ENCODE data around the gene CSNK1A1. TPM values are rescaled to one million over a fixed set of nuclear protein-coding genes. Genes with fewer than 3 reads are reported as not detected.
"Not testable (repeated sequence)": the region's sequence is repeated elsewhere in the genome, so short reads cannot be mapped to it uniquely, and the experiment has no call there.

The CSNK1A1 gene
- total RNA-seq, 2 donors from 2014 or later = 192 to 212 TPM

GRCh38 chr5:149537374-149537975 is 13.8 kb downstream of the CSNK1A1 start:
- peaks cover 8% of the 10 kb centered on the region for H3K36me3 Mint-ChIP-seq (ENCODE audit: low read depth)
- DNase-seq = no peak
- ATAC-seq = no peak
- H3K4me3 Mint-ChIP-seq = no peak overlapping the region
- H3K27me3 Mint-ChIP-seq = no peaks in the 10 kb centered on the region
- no peaks in the 10 kb centered on the region for H3K9me3 ChIP-seq (ENCODE audit: control insufficient read depth, low read length, poor library complexity, severe bottlenecking)
- no peak overlapping the region for H3K27ac Mint-ChIP-seq
- peaks cover 55% of the 10 kb centered on the region for H3K4me1 Mint-ChIP-seq

- H3K9me3 ChIP-seq (ENCODE audit: control insufficient read depth, low read length, poor library complexity, severe bottlenecking); H3K36me3 Mint-ChIP-seq (ENCODE audit: low read depth); H3K27me3 Mint-ChIP-seq; ATAC-seq; DNase-seq: not testable (repeated sequence)
- Mint-ChIP-seq H3K4me1 (peaks cover 52% of the 10 kb centered on the region), H3K4me3 (peak overlapping the region; percentile 7), H3K27ac (peak overlapping the region; percentile 39)
These were observed 15.5 kb downstream of the CSNK1A1 start for GRCh38 chr5:149535787-149536186.

- H3K9me3 ChIP-seq (ENCODE audit: control insufficient read depth, low read length, poor library complexity, severe bottlenecking) = no peaks in the 10 kb centered on the region
- DNase-seq = no peak
- Mint-ChIP-seq H3K36me3 (ENCODE audit: low read depth) (peaks cover 13% of the 10 kb centered on the region), H3K27ac (peak overlapping the region; percentile 83), H3K4me1 (peaks cover 68% of the 10 kb centered on the region), H3K27me3 (no peaks in the 10 kb centered on the region), H3K4me3 (no peak overlapping the region)
- ATAC-seq = no peak
These were observed 18.8 kb downstream of the CSNK1A1 start for GRCh38 chr5:149532413-149532812.

GRCh38 chr5:149529463-149529862 is 21.8 kb downstream of the CSNK1A1 start:
- Mint-ChIP-seq H3K4me3 (peak overlapping the region; percentile 59), H3K27me3 (no peaks in the 10 kb centered on the region), H3K36me3 (ENCODE audit: low read depth) (peaks cover 8% of the 10 kb centered on the region), H3K4me1 (peaks cover 62% of the 10 kb centered on the region), H3K27ac (peak overlapping the region; percentile 91)
- no peaks in the 10 kb centered on the region for H3K9me3 ChIP-seq (ENCODE audit: control insufficient read depth, low read length, poor library complexity, severe bottlenecking)
- no peak for ATAC-seq
- DNase-seq = no peak

GRCh38 chr5:149528281-149529060 is 22.8 kb downstream of the CSNK1A1 start:
- Mint-ChIP-seq H3K36me3 (ENCODE audit: low read depth) (peaks cover 10% of the 10 kb centered on the region), H3K27me3 (no peaks in the 10 kb centered on the region)

GRCh38 chr5:149526845-149527590 is 24.2 kb downstream of the CSNK1A1 start:
- no peaks in the 10 kb centered on the region for H3K9me3 ChIP-seq (ENCODE audit: control insufficient read depth, low read length, poor library complexity, severe bottlenecking)
- ATAC-seq (no peak), DNase-seq (no peak)
- H3K4me1 Mint-ChIP-seq = peaks cover 59% of the 10 kb centered on the region
- H3K27me3 Mint-ChIP-seq = no peaks in the 10 kb centered on the region
- H3K4me3 Mint-ChIP-seq = peak overlapping the region; percentile 45
- H3K27ac Mint-ChIP-seq = peak overlapping the region; percentile 91
- peaks cover 9% of the 10 kb centered on the region for H3K36me3 Mint-ChIP-seq (ENCODE audit: low read depth)

More at GRCh38 chr5:149528281-149529060, 22.8 kb downstream of the CSNK1A1 start:
- DNase-seq (no peak), ATAC-seq (no peak)
- peak overlapping the region; percentile 75 for H3K4me3 Mint-ChIP-seq
- peaks cover 62% of the 10 kb centered on the region for H3K4me1 Mint-ChIP-seq
- H3K9me3 ChIP-seq (ENCODE audit: control insufficient read depth, low read length, poor library complexity, severe bottlenecking) = no peaks in the 10 kb centered on the region
- H3K27ac Mint-ChIP-seq = peak overlapping the region; percentile 91

GRCh38 chr5:149521739-149522685 is 29.2 kb downstream of the CSNK1A1 start:
- H3K36me3 Mint-ChIP-seq (ENCODE audit: low read depth) = peaks cover 6% of the 10 kb centered on the region
- peak overlapping the region; percentile 91 for H3K27ac Mint-ChIP-seq
- no peak overlapping the region for H3K4me3 Mint-ChIP-seq
- DNase-seq (no peak), ATAC-seq (no peak)
- peaks cover 57% of the 10 kb centered on the region for H3K4me1 Mint-ChIP-seq
- no peaks in the 10 kb centered on the region for H3K9me3 ChIP-seq (ENCODE audit: control insufficient read depth, low read length, poor library complexity, severe bottlenecking)
- no peaks in the 10 kb centered on the region for H3K27me3 Mint-ChIP-seq

GRCh38 chr5:149519601-149520000 is 31.6 kb downstream of the CSNK1A1 start:
- Mint-ChIP-seq H3K4me1 (peaks cover 53% of the 10 kb centered on the region), H3K36me3 (ENCODE audit: low read depth) (peaks cover 6% of the 10 kb centered on the region), H3K4me3 (no peak overlapping the region), H3K27me3 (no peaks in the 10 kb centered on the region), H3K27ac (peak overlapping the region; percentile 79)
- no peaks in the 10 kb centered on the region for H3K9me3 ChIP-seq (ENCODE audit: control insufficient read depth, low read length, poor library complexity, severe bottlenecking)
- ATAC-seq = no peak
- DNase-seq = no peak

GRCh38 chr5:149518620-149519019 is 32.6 kb downstream of the CSNK1A1 start:
- peak overlapping the region; percentile 79 for H3K27ac Mint-ChIP-seq
- H3K36me3 Mint-ChIP-seq (ENCODE audit: low read depth) = peaks cover 2% of the 10 kb centered on the region

GRCh38 chr5:149517461-149518122 is 33.6 kb downstream of the CSNK1A1 start:
- no peaks in the 10 kb centered on the region for H3K27me3 Mint-ChIP-seq
- DNase-seq (no peak), ATAC-seq (no peak)
- no peaks in the 10 kb centered on the region for H3K9me3 ChIP-seq (ENCODE audit: control insufficient read depth, low read length, poor library complexity, severe bottlenecking)
- peaks cover 47% of the 10 kb centered on the region for H3K4me1 Mint-ChIP-seq
- H3K27ac Mint-ChIP-seq = peak overlapping the region; percentile 79
- H3K36me3 Mint-ChIP-seq (ENCODE audit: low read depth) = peaks cover 2% of the 10 kb centered on the region
- H3K4me3 Mint-ChIP-seq = no peak overlapping the region

More at GRCh38 chr5:149518620-149519019, 32.6 kb downstream of the CSNK1A1 start:
- Mint-ChIP-seq H3K4me3 (peak overlapping the region; percentile 33), H3K4me1 (peaks cover 47% of the 10 kb centered on the region), H3K27me3 (no peaks in the 10 kb centered on the region)
- H3K9me3 ChIP-seq (ENCODE audit: control insufficient read depth, low read length, poor library complexity, severe bottlenecking) = no peaks in the 10 kb centered on the region
- ATAC-seq (no peak), DNase-seq (no peak)

GRCh38 chr5:149514512-149514911 is 36.7 kb downstream of the CSNK1A1 start:
- Mint-ChIP-seq H3K4me3 (no peak overlapping the region), H3K4me1 (peaks cover 30% of the 10 kb centered on the region), H3K36me3 (ENCODE audit: low read depth) (no peaks in the 10 kb centered on the region)

GRCh38 chr5:149513372-149513947 is 37.8 kb downstream of the CSNK1A1 start:
- not testable (repeated sequence) for DNase-seq; H3K27ac Mint-ChIP-seq; H3K36me3 Mint-ChIP-seq (ENCODE audit: low read depth); H3K9me3 ChIP-seq (ENCODE audit: control insufficient read depth, low read length, poor library complexity, severe bottlenecking); ATAC-seq; H3K4me3 Mint-ChIP-seq; H3K27me3 Mint-ChIP-seq
- H3K4me1 Mint-ChIP-seq = peaks cover 22% of the 10 kb centered on the region

More at GRCh38 chr5:149514512-149514911, 36.7 kb downstream of the CSNK1A1 start:
- H3K27ac Mint-ChIP-seq = peak overlapping the region; percentile 79
- no peak for ATAC-seq
- H3K9me3 ChIP-seq (ENCODE audit: control insufficient read depth, low read length, poor library complexity, severe bottlenecking) = no peaks in the 10 kb centered on the region
- no peaks in the 10 kb centered on the region for H3K27me3 Mint-ChIP-seq
- no peak for DNase-seq
